Measurements from ENCODE around the gene FIBP. TPM values are rescaled to one million over a fixed set of nuclear protein-coding genes. Genes with fewer than 3 reads are reported as not detected.

FIBP gene
- total and polyA plus RNA-seq, 2 of the 8 experiments (the other 6 are each of a cell fraction or from before 2014, with no cell fraction given) = 74.3 to 173 TPM

- TF ChIP-seq CHD7 (IDR thresholded peaks at IDR 0.05; ENCODE audit: insufficient replicate concordance, low read length) (no peak), HDAC2 (IDR thresholded peaks at IDR 0.05; ENCODE audit: borderline replicate concordance in 1 of 2, low read depth in 2 of 2, low read length in 2 of 2) (0 out of 4 replicates have a peak, but pooled peaks of 1 of the 2 experiments have one; percentile 9), GTF2F1 (IDR thresholded peaks at IDR 0.05; ENCODE audit: borderline replicate concordance, low read depth, low read length) (peak; percentile 90), CBX8 (IDR thresholded peaks at IDR 0.05; ENCODE audit: borderline replicate concordance, low read depth, low read length) (no peak), SRF (IDR thresholded peaks at IDR 0.05; ENCODE audit: low read depth, low read length) (no peak), TEAD4 (IDR thresholded peaks at IDR 0.05; ENCODE audit: low read depth, low read length) (peak; percentile 36; the same call in 1 of the 2 replicates), EGR1 (IDR thresholded peaks at IDR 0.05; ENCODE audit: borderline replicate concordance, low read depth, low read length) (0 out of 2 replicates have a peak, but pooled peaks have one; percentile 32), CBX5 (IDR thresholded peaks at IDR 0.05; ENCODE audit: low read depth, low read length) (no peak), SP1 (IDR thresholded peaks at IDR 0.05; ENCODE audit: low read depth, low read length) (peak; percentile 44; the same call in 1 of the 2 replicates), POLR2AphosphoS5 (IDR thresholded peaks at IDR 0.05; ENCODE audit: low read depth, low read length) (peak; percentile 99)
These were observed 30.2 kb downstream of the FIBP start, which contains the start of gene CFL1 (continued) for GRCh38 chr11:65857853-65858680.
